CD4-positive, alpha-beta T cell (primary cell): ENCODE measurements around the gene CRYBG1. TPM values are rescaled to one million over a fixed set of nuclear protein-coding genes. Genes with fewer than 3 reads are reported as not detected.

Experiments used
- ATAC-seq: fragments of 200-7000 bp; cut with Tn5 transposase; one replicate; pipeline ENCODE4 v1.10.0; 2022; ENCODE audit warnings: mild to moderate bottlenecking; ENCODE audit not compliant: poor library complexity
- CTCF ChIA-PET: fragments of 350-600 bp; sonication (Branson Sonifier 250); formaldehyde crosslinking; loops from one replicate; lab custom pipeline; 2021; ENCODE audit warnings: antibody characterized with exemption, inconsistent platforms; lab: Charles Lee
- POLR2A ChIA-PET: fragments of 350-600 bp; sonication (Branson Sonifier 250); formaldehyde crosslinking; loops from one replicate; lab custom pipeline; 2021; ENCODE audit warnings: antibody characterized with exemption, inconsistent platforms; lab: Charles Lee
- DNase-seq, 14 experiments: peaks; one replicate each; pipeline ENCODE4 v3.0.0-alpha.2; 2013 to 2020; ENCODE audit warnings: mixed read lengths in 2 of 14
- H3K27ac ChIP-seq, 2 donors: one replicate each; pipeline versions ENCODE4 v1.5.1 to v1.7.0; 2013; ENCODE audit warnings: low read length in 2 of 2, low read depth in 1 of 2, mild to moderate bottlenecking in 1 of 2
- H3K27me3 ChIP-seq, 2 experiments: 1 replicate in 1 of 2; 2 replicates in 1 of 2; pipeline versions ENCODE4 v1.6.1 to v1.7.0; 2013; ENCODE audit warnings: low read length in 2 of 2, control low read depth in 1 of 2, mild to moderate bottlenecking in 1 of 2, moderate library complexity in 1 of 2; ENCODE audit not compliant: insufficient read depth in 2 of 2, control insufficient read depth in 1 of 2
- H3K36me3 ChIP-seq: one replicate; pipeline ENCODE4 v1.6.1; 2013; ENCODE audit warnings: low read length, control low read depth; ENCODE audit not compliant: insufficient read depth
- H3K4me1 ChIP-seq: one replicate; pipeline ENCODE4 v1.6.1; 2013; ENCODE audit warnings: low read length, control low read depth; ENCODE audit not compliant: insufficient read depth
- H3K4me3 ChIP-seq: one replicate; pipeline ENCODE4 v1.5.1; 2013; ENCODE audit warnings: mild to moderate bottlenecking, low read length, moderate library complexity
- H3K9me3 ChIP-seq, 2 experiments: 1 replicate in 1 of 2; 2 replicates in 1 of 2; pipeline versions ENCODE4 v1.6.1 to v1.7.0; 2013; ENCODE audit warnings: low read length in 2 of 2, mild to moderate bottlenecking in 2 of 2, control low read depth in 1 of 2, moderate library complexity in 1 of 2; ENCODE audit not compliant: control insufficient read depth in 1 of 2, insufficient read depth in 1 of 2
- H3K27ac Mint-ChIP-seq: one replicate; pipeline ENCODE4 v1.8.0; 2020; ENCODE audit warnings: mixed read lengths
- H3K27me3 Mint-ChIP-seq: one replicate; pipeline ENCODE4 v1.8.0; 2021; ENCODE audit warnings: mixed read lengths
- H3K36me3 Mint-ChIP-seq: one replicate; pipeline ENCODE4 v1.8.0; 2021; ENCODE audit warnings: low read depth, mixed read lengths
- H3K4me1 Mint-ChIP-seq: one replicate; pipeline ENCODE4 v1.8.0; 2021; ENCODE audit warnings: low read depth, mixed read lengths
- H3K4me3 Mint-ChIP-seq: one replicate; pipeline ENCODE4 v1.8.0; 2020; ENCODE audit warnings: mild to moderate bottlenecking, mixed read lengths
- H3K9me3 Mint-ChIP-seq: one replicate; pipeline ENCODE4 v1.8.0; 2020; ENCODE audit warnings: mixed read lengths
- intact Hi-C, 2 experiments: fragments of 100-400 bp; cut with DNase I in 1 of 2; cut with micrococcal nuclease in 1 of 2; formaldehyde crosslinking; loops; one replicate each; pipeline versions ENCODE4 v1.15.1 to v1.9.0; 2023 to 2025; cut with DNase I, micrococcal nuclease
- total RNA-seq, 174 experiments: library from RNA in 2 of 174; stranded (reverse) in 2 of 174; gene quantifications; one replicate each; pipeline ENCODE4 v1.2.3 and lab custom pipeline; 2021 to 2026
- TF ChIP-seq, protein P1 (sequence below): fragments of 200-600 bp; IDR thresholded peaks from one replicate; pipeline ENCODE4 v1.8.0; 2022; ENCODE audit warnings: antibody characterized with exemption, mild to moderate bottlenecking

The CRYBG1 gene
- total RNA-seq, 2 experiments from 2014 or later = 58.5 to 59.4 TPM

DNA sequence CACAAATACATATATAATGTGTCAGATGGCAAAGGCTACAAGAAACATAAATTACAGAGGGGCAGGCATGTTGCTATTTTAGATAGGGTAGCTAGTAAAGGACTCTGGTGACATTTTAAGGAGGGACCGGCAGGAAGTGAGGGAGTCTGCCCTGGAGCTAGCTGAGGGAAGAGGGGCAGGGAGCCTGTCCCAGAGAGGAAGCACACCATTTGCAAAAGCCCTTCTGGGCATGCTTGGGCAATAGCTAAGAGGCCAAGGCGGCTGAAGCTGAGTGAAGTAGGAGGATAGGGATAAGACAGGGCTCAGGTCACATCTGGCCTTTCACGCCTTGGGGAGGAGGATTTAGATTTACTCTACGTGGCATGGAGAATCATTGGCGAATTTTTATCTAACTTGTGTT is 172.5 kb downstream of the CRYBG1 start:
- H3K4me3 Mint-ChIP-seq = peak overlapping the region; percentile 0
- H3K36me3 Mint-ChIP-seq = peaks cover 93% of the 10 kb centered on the region

DNA sequence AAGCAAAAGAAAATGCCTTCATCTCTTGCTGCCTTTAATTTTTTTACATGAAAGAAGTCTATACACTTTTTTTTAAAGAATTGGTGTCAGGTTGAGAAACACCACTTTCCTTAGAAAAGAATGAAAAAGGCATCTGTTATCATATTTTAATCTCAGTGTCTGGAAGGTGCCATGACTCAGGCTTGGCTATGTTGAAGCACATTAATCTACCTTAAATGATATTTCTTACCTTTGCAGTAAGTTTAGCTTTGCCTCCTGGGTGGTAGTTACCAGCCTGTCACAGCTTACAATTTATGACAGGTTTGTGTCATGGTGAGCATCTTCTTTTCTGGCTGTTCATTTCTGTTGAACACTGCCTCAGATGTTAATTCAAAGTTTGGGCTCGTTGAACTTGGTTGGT is 173.5 kb downstream of the CRYBG1 start:
- ChIA-PET CTCF (interaction anchor here (0.6 to 1.7 kb wide), 7 partner anchors 12 to 33 kb away, joined by 3 to 20 read pairs (median 4); no protein-coding TSS in a partner anchor), POLR2A (interaction anchor here (2.2 to 3.8 kb wide), 3 partner anchors 8 to 22 kb away, joined by 8 to 23 read pairs (median 21); no protein-coding TSS in a partner anchor)
- Histone ChIP-seq H3K9me3 (no peaks in the 10 kb centered on the region), H3K27me3 (no peaks in the 10 kb centered on the region), H3K4me1 (peaks cover 24% of the 10 kb centered on the region), H3K4me3 (no peak overlapping the region), H3K36me3 (peaks cover 74% of the 10 kb centered on the region), H3K27ac (no peak overlapping the region)
- Mint-ChIP-seq H3K9me3 (no peaks in the 10 kb centered on the region), H3K4me3 (no peak overlapping the region), H3K27me3 (no peaks in the 10 kb centered on the region), H3K4me1 (peaks cover 90% of the 10 kb centered on the region), H3K36me3 (peaks cover 94% of the 10 kb centered on the region), H3K27ac (peak overlapping the region; percentile 17)
- ATAC-seq (peak; percentile 24), DNase-seq (no peak)
- TF ChIP-seq, protein P1, sequence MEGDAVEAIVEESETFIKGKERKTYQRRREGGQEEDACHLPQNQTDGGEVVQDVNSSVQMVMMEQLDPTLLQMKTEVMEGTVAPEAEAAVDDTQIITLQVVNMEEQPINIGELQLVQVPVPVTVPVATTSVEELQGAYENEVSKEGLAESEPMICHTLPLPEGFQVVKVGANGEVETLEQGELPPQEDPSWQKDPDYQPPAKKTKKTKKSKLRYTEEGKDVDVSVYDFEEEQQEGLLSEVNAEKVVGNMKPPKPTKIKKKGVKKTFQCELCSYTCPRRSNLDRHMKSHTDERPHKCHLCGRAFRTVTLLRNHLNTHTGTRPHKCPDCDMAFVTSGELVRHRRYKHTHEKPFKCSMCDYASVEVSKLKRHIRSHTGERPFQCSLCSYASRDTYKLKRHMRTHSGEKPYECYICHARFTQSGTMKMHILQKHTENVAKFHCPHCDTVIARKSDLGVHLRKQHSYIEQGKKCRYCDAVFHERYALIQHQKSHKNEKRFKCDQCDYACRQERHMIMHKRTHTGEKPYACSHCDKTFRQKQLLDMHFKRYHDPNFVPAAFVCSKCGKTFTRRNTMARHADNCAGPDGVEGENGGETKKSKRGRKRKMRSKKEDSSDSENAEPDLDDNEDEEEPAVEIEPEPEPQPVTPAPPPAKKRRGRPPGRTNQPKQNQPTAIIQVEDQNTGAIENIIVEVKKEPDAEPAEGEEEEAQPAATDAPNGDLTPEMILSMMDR = no peak
- intact Hi-C loops = loop anchor here in 1 of 2 experiments (10.0 kb wide), 1 partner anchor 539 kb away; no protein-coding TSS in a partner anchor

More for the DNA sequence above, 172.5 kb downstream of the CRYBG1 start:
- Histone ChIP-seq H3K4me1 (peaks cover 17% of the 10 kb centered on the region), H3K4me3 (no peak overlapping the region), H3K9me3 (no peaks in the 10 kb centered on the region), H3K27ac (no peak overlapping the region), H3K27me3 (no peaks in the 10 kb centered on the region), H3K36me3 (peaks cover 74% of the 10 kb centered on the region)
- intact Hi-C loops = loop anchor here in 1 of 2 experiments (10.0 kb wide), 1 partner anchor 538 kb away; no protein-coding TSS in a partner anchor
- TF ChIP-seq, protein P1 = no peak
- DNase-seq = no peak
- H3K4me1 Mint-ChIP-seq = peaks cover 87% of the 10 kb centered on the region
- no peaks in the 10 kb centered on the region for H3K9me3 Mint-ChIP-seq
- ChIA-PET CTCF (interaction anchor here (0.7 kb wide), 1 partner anchor 21 kb away, joined by 3 read pairs; no protein-coding TSS in a partner anchor), POLR2A (interaction anchor here (2.2 to 3.8 kb wide), 3 partner anchors 7 to 21 kb away, joined by 8 to 23 read pairs (median 21); no protein-coding TSS in a partner anchor)
- ATAC-seq = no peak
- no peaks in the 10 kb centered on the region for H3K27me3 Mint-ChIP-seq
- peak overlapping the region; percentile 48 for H3K27ac Mint-ChIP-seq

DNA sequence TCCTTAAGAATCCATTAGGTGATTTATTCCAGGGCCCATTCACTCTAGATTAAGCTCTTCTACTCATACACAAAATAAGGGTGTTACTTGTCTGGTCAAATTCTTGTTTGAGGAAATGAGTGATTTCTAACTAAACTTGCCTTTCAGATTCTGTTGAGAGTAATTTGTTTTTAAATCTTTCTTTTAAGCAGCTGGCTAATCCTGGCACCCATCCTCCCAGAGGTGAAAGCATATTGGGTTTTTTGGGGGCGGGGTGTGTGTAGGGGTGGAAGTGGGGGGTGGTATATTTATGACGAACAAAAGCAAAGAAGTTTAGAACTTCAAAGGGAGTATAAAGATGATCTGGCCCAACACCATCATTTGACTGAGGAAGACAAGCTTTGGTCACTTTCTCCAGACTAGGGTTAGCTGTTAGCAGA is 174.1 kb downstream of the CRYBG1 start:
- Histone ChIP-seq H3K36me3 (peaks cover 74% of the 10 kb centered on the region), H3K4me3 (no peak overlapping the region), H3K9me3 (no peaks in the 10 kb centered on the region), H3K27ac (no peak overlapping the region), H3K4me1 (peaks cover 24% of the 10 kb centered on the region), H3K27me3 (no peaks in the 10 kb centered on the region)
- no peaks in the 10 kb centered on the region for H3K27me3 Mint-ChIP-seq
- DNase-seq (peak in 5 of 14 experiments; percentile 28 to 55 (median 46)), ATAC-seq (peak; percentile 49)
- ChIA-PET CTCF (interaction anchor here (0.6 to 1.7 kb wide), 7 partner anchors 13 to 32 kb away, joined by 3 to 20 read pairs (median 4); no protein-coding TSS in a partner anchor), POLR2A (interaction anchor here (2.2 to 3.8 kb wide), 3 partner anchors 9 to 23 kb away, joined by 8 to 23 read pairs (median 21); no protein-coding TSS in a partner anchor)
- intact Hi-C loops = loop anchor here in 1 of 2 experiments (10.0 kb wide), 1 partner anchor 540 kb away; no protein-coding TSS in a partner anchor
- no peaks in the 10 kb centered on the region for H3K9me3 Mint-ChIP-seq
- H3K27ac Mint-ChIP-seq = peak overlapping the region; percentile 17
- TF ChIP-seq, protein P1 = no peak
- peaks cover 94% of the 10 kb centered on the region for H3K36me3 Mint-ChIP-seq
- H3K4me3 Mint-ChIP-seq = no peak overlapping the region
- H3K4me1 Mint-ChIP-seq = peaks cover 90% of the 10 kb centered on the region
